Nucleus accumbens (tissue), 56 donors: ENCODE measurements around the gene CPTP.

Experiments
- DNase-seq, 56 donors: peaks; one replicate each; lab custom pipeline; 2025; lab: John Stamatoyannopoulos, UW

CPTP gene

GRCh38 chr1:1324524-1325287 lies at the start of gene CPTP, which contains the start of gene INTS11:
Gene CPTP (plus strand): TSS chr1:1324802. CDS start chr1:1326911, 2,109 bp downstream.
Gene INTS11 (minus strand): TSS chr1:1324660. CDS start chr1:1324608, 52 bp downstream.
- peak in 54 of 56 donors; percentile 63 to 94 (median 84) for DNase-seq

GRCh38 chr1:1274931-1275431 lies 49.6 kb upstream of the CPTP start:
- DNase-seq, result no peak

GRCh38 chr1:1275836-1276235 lies 48.8 kb upstream of the CPTP start:
- DNase-seq, result no peak

- DNase-seq, result no peak
These were observed 46.0 kb upstream of the CPTP start for GRCh38 chr1:1278620-1279019.

- DNase-seq, result no peak
These were observed 45.6 kb upstream of the CPTP start for GRCh38 chr1:1279028-1279427.

GRCh38 chr1:1280782-1281481 lies 43.7 kb upstream of the CPTP start:
- DNase-seq, result no peak

GRCh38 chr1:1281533-1282321 lies 42.9 kb upstream of the CPTP start:
- DNase-seq, result no peak

GRCh38 chr1:1282998-1283397 lies 41.6 kb upstream of the CPTP start:
- no peak for DNase-seq

- no peak for DNase-seq
These were observed 40.8 kb upstream of the CPTP start for GRCh38 chr1:1283821-1284220.

- DNase-seq, result no peak
These were observed 40.1 kb upstream of the CPTP start for GRCh38 chr1:1284221-1285101.

GRCh38 chr1:1285102-1285571 lies 39.5 kb upstream of the CPTP start:
- no peak for DNase-seq

GRCh38 chr1:1285611-1286311 lies 38.8 kb upstream of the CPTP start:
- DNase-seq, result no peak

GRCh38 chr1:1286313-1287261 lies 38.0 kb upstream of the CPTP start:
- no peak for DNase-seq

- no peak for DNase-seq
These were observed 37.1 kb upstream of the CPTP start for GRCh38 chr1:1287288-1288110.

- DNase-seq, result peak in 3 of 56 donors; percentile 12 to 34 (median 25)
These were observed 34.3 kb upstream of the CPTP start for GRCh38 chr1:1290238-1290731.

GRCh38 chr1:1291023-1291528 lies 33.5 kb upstream of the CPTP start:
- DNase-seq, result peak in 1 of 56 donors; percentile 23
